Immature natural killer cell (primary cell): ENCODE results near the gene SLC35G6. TPM values are rescaled to one million over a fixed set of nuclear protein-coding genes. Genes with fewer than 3 reads are reported as not detected.
A peak's percentile ranks its signal among the peaks of the same experiment; 100 is the strongest.

Experiments
- DNase-seq, 3 donors: peaks; one replicate each; pipeline ENCODE4 v3.0.0; 2022; ENCODE audit warnings: mixed read lengths in 1 of 3
- H3K27ac Mint-ChIP-seq, 6 donors: one replicate each; pipeline ENCODE4 v1.8.0; 2020; ENCODE audit warnings: mixed read lengths in 6 of 6, mild to moderate bottlenecking in 5 of 6, inconsistent platforms in 4 of 6, moderate library complexity in 3 of 6
- H3K27me3 Mint-ChIP-seq, 3 donors: one replicate each; pipeline ENCODE4 v1.8.0; 2020 to 2021; ENCODE audit warnings: low read depth in 3 of 3, mild to moderate bottlenecking in 3 of 3, mixed read lengths in 3 of 3, moderate library complexity in 3 of 3, inconsistent platforms in 1 of 3
- H3K36me3 Mint-ChIP-seq, 3 donors: one replicate each; pipeline ENCODE4 v1.8.0; 2020; ENCODE audit warnings: mixed read lengths in 3 of 3, inconsistent platforms in 2 of 3, mild to moderate bottlenecking in 2 of 3
- H3K4me1 Mint-ChIP-seq, 2 donors: one replicate each; pipeline ENCODE4 v1.8.0; 2020; ENCODE audit warnings: inconsistent platforms in 2 of 2, mild to moderate bottlenecking in 2 of 2, mixed read lengths in 2 of 2, moderate library complexity in 1 of 2
- H3K4me3 Mint-ChIP-seq, 5 donors: one replicate each; pipeline ENCODE4 v1.8.0; 2020; ENCODE audit warnings: mild to moderate bottlenecking in 5 of 5, mixed read lengths in 5 of 5, inconsistent platforms in 3 of 5, moderate library complexity in 3 of 5
- H3K9me3 Mint-ChIP-seq, 6 donors: one replicate each; pipeline ENCODE4 v1.8.0; 2020; ENCODE audit warnings: mild to moderate bottlenecking in 6 of 6, mixed read lengths in 6 of 6, inconsistent platforms in 4 of 6, moderate library complexity in 3 of 6
- polyA plus RNA-seq, 3 donors: library from polyadenylated mRNA; unstranded; fragments of 300-500 nt; fragmentation: Illumina TruSeq; gene quantifications; one replicate each; pipeline ENCODE4 v1.2.3, GENCODE V29; 2021

SLC35G6 gene
- polyA plus RNA-seq, 3 donors from 2014 or later = not detected

DNA sequence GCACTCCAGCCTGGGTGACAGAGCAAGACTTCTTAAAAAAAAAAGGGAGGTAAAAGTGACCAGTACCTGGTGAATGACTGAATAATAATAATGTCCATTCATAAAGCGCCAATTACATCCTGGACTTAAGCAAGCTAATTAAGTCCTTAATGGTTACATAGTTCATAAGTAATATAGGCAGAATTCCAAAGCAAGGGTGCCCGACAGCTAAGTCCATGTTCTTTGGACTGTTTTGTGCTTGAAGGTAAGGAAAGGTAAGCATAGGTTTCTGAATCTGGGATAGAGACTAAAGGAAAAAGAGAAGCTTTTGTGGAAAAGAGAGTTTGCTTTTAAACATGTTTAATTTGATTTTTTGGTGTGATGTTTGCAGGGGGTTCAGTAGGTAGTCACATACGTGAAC lies 12.7 kb downstream of the SLC35G6 start:
- Mint-ChIP-seq H3K27me3 (peaks cover 0 to 14% (median 3%) of the 10 kb centered on the region in 3 donors), H3K4me3 (no peak overlapping the region), H3K36me3 (peaks cover 5 to 28% (median 16%) of the 10 kb centered on the region in 3 donors), H3K4me1 (peaks cover 41 to 58% of the 10 kb centered on the region in 2 donors), H3K27ac (peak overlapping the region in 1 of 6 donors; percentile 13), H3K9me3 (no peaks in the 10 kb centered on the region)
- no peak for DNase-seq

DNA sequence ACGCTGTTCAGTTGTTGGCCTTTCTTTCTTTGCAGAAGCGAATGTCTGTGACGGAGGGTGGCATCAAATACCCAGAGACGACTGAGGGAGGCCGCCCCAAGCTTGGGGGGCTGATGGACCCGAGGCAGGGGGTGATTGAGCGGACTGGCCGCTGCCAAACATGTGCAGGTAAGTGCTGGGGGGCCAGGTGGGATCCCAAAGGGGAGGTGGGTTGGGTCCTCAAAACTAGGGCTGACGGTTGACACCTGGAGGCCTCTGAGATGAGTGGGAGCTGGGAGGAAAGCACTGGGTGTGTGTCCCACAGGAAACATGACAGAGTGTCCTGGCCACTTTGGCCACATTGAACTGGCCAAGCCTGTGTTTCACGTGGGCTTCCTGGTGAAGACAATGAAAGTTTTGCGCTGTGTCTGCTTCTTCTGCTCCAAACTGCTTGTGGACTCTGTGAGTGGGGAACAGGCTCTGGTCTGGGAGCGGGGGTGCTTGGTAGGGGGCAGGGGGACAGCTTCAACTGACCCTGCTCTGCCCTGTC lies 14.7 kb downstream of the SLC35G6 start:
- Mint-ChIP-seq H3K4me1 (peaks cover 27 to 37% of the 10 kb centered on the region in 2 donors), H3K9me3 (no peaks in the 10 kb centered on the region), H3K27me3 (peaks cover under 1 to 14% (median 11%) of the 10 kb centered on the region in 3 donors), H3K4me3 (no peak overlapping the region), H3K27ac (peak overlapping the region in 1 of 6 donors; percentile 32), H3K36me3 (peaks cover 16 to 37% (median 28%) of the 10 kb centered on the region in 3 donors)
- no peak for DNase-seq

DNA sequence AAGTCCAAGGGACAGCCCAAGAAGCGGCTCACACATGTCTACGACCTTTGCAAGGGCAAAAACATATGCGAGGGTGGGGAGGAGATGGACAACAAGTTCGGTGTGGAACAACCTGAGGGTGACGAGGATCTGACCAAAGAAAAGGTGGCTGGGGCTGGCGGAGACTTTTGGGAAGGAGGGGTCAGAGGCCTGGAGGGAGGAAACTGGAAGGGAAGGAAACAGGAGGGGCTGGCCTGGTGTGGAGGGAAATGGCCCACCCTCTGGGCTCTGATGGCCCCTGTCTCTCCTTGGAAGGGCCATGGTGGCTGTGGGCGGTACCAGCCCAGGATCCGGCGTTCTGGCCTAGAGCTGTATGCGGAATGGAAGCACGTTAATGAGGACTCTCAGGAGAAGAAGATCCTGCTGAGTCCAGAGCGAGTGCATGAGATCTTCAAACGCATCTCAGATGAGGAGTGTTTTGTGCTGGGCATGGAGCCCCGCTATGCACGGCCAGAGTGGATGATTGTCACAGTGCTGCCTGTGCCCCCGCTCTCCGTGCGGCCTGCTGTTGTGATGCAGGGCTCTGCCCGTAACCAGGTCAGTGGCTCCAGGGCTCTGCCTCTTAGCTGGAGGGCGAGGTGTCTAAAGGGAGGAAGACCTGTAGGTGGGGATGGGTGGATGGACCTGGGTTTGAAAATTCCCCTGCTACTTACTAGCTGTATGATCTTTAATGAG lies 15.4 kb downstream of the SLC35G6 start:
- H3K27me3 Mint-ChIP-seq = peaks cover 5 to 20% (median 11%) of the 10 kb centered on the region in 3 donors
- H3K27ac Mint-ChIP-seq = peak overlapping the region in 2 of 6 donors; percentile 24 to 50
- DNase-seq = no peak
- H3K9me3 Mint-ChIP-seq = no peaks in the 10 kb centered on the region
- H3K4me1 Mint-ChIP-seq = peaks cover 24 to 33% of the 10 kb centered on the region in 2 donors
- H3K4me3 Mint-ChIP-seq = peak overlapping the region in 1 of 5 donors; percentile 30
- peaks cover 22 to 43% (median 34%) of the 10 kb centered on the region in 3 donors for H3K36me3 Mint-ChIP-seq

DNA sequence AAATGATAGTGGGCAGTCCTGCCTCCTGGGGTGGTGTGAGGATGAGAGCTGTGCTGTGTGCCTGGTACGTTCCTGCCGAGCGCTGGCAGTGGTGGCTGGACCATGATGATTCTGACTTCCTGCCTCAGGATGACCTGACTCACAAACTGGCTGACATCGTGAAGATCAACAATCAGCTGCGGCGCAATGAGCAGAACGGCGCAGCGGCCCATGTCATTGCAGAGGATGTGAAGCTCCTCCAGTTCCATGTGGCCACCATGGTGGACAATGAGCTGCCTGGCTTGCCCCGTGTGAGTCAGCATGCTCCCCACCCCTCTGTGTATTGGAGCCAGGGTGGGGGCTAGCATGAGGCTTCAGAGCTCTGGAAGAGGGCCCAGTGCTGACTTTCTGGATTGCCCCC lies 16.0 kb downstream of the SLC35G6 start:
- H3K27me3 Mint-ChIP-seq = peaks cover 6 to 20% (median 11%) of the 10 kb centered on the region in 3 donors
- H3K36me3 Mint-ChIP-seq = peaks cover 24 to 46% (median 36%) of the 10 kb centered on the region in 3 donors
- H3K4me3 Mint-ChIP-seq = peak overlapping the region in 1 of 5 donors; percentile 30
- peaks cover 20 to 27% of the 10 kb centered on the region in 2 donors for H3K4me1 Mint-ChIP-seq
- no peak for DNase-seq
- H3K27ac Mint-ChIP-seq = no peak overlapping the region
- H3K9me3 Mint-ChIP-seq = no peaks in the 10 kb centered on the region

DNA sequence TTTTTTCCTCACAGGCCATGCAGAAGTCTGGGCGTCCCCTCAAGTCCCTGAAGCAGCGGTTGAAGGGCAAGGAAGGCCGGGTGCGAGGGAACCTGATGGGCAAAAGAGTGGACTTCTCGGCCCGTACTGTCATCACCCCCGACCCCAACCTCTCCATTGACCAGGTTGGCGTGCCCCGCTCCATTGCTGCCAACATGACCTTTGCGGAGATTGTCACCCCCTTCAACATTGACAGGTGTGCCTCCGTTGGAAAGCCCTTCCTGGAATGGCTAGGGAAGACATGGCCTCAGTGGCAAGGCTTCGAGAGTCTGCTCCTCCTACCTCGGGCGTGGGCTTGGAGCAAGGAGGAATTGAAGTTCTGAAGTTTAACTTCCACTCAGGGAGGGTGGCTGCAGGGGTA lies 16.4 kb downstream of the SLC35G6 start:
- Mint-ChIP-seq H3K36me3 (peaks cover 24 to 50% (median 36%) of the 10 kb centered on the region in 3 donors), H3K9me3 (no peaks in the 10 kb centered on the region), H3K4me1 (peaks cover 18 to 25% of the 10 kb centered on the region in 2 donors), H3K4me3 (no peak overlapping the region), H3K27me3 (peaks cover 6 to 22% (median 11%) of the 10 kb centered on the region in 3 donors), H3K27ac (no peak overlapping the region)
- no peak for DNase-seq

DNA sequence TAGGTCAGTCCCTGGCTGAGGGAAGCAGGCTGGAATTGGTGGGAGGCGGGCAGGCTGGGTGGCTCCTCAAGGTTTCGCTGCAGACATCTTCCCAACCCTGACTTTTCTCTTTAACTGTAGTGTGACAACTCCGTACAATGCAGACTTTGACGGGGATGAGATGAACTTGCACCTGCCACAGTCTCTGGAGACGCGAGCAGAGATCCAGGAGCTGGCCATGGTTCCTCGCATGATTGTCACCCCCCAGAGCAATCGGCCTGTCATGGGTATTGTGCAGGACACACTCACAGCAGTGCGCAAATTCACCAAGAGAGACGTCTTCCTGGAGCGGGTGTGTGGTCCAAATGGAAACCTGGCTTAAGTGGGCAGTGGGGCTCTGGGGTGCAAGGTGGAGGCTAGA lies 17.9 kb downstream of the SLC35G6 start:
- Mint-ChIP-seq H3K4me3 (peak overlapping the region in 1 of 5 donors; percentile 50), H3K27me3 (peaks cover 8 to 19% (median 11%) of the 10 kb centered on the region in 3 donors), H3K9me3 (no peaks in the 10 kb centered on the region), H3K27ac (peak overlapping the region in 1 of 6 donors; percentile 86), H3K36me3 (peaks cover 32 to 55% (median 42%) of the 10 kb centered on the region in 3 donors), H3K4me1 (peaks cover 4 to 10% of the 10 kb centered on the region in 2 donors)
- no peak for DNase-seq

DNA sequence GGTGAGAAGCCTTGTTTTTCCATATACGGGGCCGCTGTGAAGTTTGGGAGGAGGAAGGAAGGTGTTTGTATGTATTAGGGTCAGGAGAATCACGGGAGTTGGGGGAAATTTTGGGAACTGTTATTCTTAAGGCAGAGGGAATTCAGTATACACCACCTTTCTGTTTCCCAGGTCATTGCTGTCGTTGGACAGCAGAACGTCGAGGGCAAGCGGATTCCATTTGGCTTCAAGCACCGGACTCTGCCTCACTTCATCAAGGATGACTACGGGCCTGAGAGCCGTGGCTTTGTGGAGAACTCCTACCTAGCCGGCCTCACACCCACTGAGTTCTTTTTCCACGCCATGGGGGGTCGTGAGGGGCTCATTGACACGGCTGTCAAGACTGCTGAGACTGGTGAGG lies 20.5 kb downstream of the SLC35G6 start:
- H3K27ac Mint-ChIP-seq = no peak overlapping the region

DNA sequence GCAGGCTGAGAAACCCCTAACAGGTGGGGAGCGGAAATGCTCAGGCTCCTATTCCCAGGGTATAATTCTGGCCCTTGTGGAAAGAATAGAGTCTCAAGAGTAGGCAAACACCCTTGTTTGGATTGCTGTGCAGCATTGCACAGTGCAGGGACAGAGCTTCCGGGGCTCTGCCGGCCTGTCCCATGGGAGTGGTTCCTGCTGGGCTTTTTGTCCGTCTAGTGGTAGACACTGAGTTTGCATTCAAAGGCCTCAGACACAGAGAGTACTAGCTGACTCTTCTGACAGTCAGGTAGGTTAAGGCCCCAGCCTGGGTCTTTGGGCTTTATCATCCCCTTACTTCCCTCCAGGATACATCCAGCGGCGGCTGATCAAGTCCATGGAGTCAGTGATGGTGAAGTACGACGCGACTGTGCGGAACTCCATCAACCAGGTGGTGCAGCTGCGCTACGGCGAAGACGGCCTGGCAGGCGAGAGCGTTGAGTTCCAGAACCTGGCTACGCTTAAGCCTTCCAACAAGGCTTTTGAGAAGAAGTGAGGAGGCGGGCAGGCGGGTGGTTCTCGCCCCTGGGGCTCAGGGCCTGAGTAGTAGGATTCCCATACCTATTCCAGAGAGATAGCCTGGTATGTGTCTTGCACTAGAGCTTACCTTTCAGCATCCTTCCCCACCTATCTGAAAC lies 21.1 kb downstream of the SLC35G6 start:
- Mint-ChIP-seq H3K27ac (no peak overlapping the region), H3K4me3 (no peak overlapping the region), H3K4me1 (peaks cover 0 to 2% of the 10 kb centered on the region in 2 donors), H3K9me3 (no peaks in the 10 kb centered on the region), H3K36me3 (peaks cover 32 to 52% (median 35%) of the 10 kb centered on the region in 3 donors), H3K27me3 (peaks cover 12 to 14% (median 12%) of the 10 kb centered on the region in 3 donors)
- DNase-seq = no peak

More for the DNA sequence above, 20.5 kb downstream of the SLC35G6 start:
- no peak for DNase-seq
- H3K9me3 Mint-ChIP-seq = no peaks in the 10 kb centered on the region
- H3K4me1 Mint-ChIP-seq = peaks cover 0 to 2% of the 10 kb centered on the region in 2 donors
- H3K36me3 Mint-ChIP-seq = peaks cover 32 to 58% (median 40%) of the 10 kb centered on the region in 3 donors
- H3K4me3 Mint-ChIP-seq = no peak overlapping the region
- peaks cover 9 to 16% (median 11%) of the 10 kb centered on the region in 3 donors for H3K27me3 Mint-ChIP-seq

DNA sequence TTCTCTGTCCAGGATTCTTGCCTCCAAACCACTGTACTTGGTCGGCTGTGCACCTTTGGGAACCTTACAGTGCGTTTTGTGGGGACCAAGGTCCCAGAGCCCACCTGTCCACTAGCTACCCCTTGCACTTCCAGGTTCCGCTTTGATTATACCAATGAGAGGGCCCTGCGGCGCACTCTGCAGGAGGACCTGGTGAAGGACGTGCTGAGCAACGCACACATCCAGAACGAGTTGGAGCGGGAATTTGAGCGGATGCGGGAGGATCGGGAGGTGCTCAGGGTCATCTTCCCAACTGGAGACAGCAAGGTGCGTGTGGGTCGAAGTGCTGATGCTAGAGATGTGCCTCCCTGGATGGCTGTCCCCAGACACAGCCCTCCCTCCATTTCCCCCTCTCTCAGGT lies 21.7 kb downstream of the SLC35G6 start:
- Mint-ChIP-seq H3K36me3 (peaks cover 32 to 53% (median 36%) of the 10 kb centered on the region in 3 donors), H3K9me3 (no peaks in the 10 kb centered on the region), H3K27me3 (peaks cover 9 to 14% (median 12%) of the 10 kb centered on the region in 3 donors), H3K4me3 (no peak overlapping the region), H3K4me1 (peaks cover 0 to 2% of the 10 kb centered on the region in 2 donors), H3K27ac (no peak overlapping the region)
- DNase-seq = no peak

DNA sequence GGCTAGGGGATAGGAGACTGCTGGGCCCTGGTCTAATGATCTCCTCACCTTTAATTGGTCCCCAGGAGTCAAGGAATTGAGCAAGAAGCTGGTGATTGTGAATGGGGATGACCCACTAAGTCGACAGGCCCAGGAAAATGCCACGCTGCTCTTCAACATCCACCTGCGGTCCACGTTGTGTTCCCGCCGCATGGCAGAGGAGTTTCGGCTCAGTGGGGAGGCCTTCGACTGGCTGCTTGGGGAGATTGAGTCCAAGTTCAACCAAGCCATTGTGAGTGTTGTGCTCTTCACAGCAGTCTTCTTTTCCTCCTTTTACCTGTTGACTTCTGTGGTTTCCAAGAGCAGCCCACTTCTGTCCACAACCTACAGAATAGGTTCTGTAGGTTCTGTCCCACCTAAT lies 22.3 kb downstream of the SLC35G6 start:
- no peak overlapping the region for H3K4me3 Mint-ChIP-seq
- H3K4me1 Mint-ChIP-seq = peaks cover 0 to 2% of the 10 kb centered on the region in 2 donors
- no peak for DNase-seq
- peaks cover 9 to 14% (median 12%) of the 10 kb centered on the region in 3 donors for H3K27me3 Mint-ChIP-seq
- peak overlapping the region in 2 of 6 donors; percentile 29 to 32 for H3K27ac Mint-ChIP-seq
- H3K36me3 Mint-ChIP-seq = peaks cover 32 to 58% (median 37%) of the 10 kb centered on the region in 3 donors
- no peaks in the 10 kb centered on the region for H3K9me3 Mint-ChIP-seq

DNA sequence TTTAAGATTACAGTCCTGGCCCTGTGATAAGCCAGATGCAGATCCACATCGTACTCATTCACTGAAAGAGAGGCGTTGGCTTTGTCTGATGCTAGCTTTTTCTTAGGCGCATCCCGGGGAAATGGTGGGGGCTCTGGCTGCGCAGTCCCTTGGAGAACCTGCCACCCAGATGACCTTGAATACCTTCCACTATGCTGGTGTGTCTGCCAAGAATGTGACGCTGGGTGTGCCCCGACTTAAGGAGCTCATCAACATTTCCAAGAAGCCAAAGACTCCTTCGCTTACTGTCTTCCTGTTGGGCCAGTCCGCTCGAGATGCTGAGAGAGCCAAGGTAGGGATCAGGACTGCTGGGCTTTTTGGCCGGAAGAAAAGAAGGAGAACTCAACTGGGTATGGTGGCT lies 26.9 kb downstream of the SLC35G6 start:
- Mint-ChIP-seq H3K27me3 (peaks cover 8 to 15% (median 14%) of the 10 kb centered on the region in 3 donors), H3K9me3 (no peaks in the 10 kb centered on the region), H3K36me3 (peaks cover 30 to 54% (median 31%) of the 10 kb centered on the region in 3 donors), H3K27ac (no peak overlapping the region), H3K4me3 (no peak overlapping the region), H3K4me1 (no peaks in the 10 kb centered on the region)
- DNase-seq = no peak

DNA sequence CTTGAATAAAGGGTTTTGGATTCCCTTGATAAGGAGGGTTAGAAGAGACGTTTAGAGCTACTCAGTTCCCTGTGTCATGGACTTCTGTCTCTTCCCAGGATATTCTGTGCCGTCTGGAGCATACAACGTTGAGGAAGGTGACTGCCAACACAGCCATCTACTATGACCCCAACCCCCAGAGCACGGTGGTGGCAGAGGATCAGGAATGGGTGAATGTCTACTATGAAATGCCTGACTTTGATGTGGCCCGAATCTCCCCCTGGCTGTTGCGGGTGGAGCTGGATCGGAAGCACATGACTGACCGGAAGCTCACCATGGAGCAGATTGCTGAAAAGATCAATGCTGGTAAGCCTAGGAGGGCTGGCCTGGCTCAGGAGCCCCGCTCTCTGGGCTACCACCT lies 27.6 kb downstream of the SLC35G6 start:
- no peaks in the 10 kb centered on the region for H3K9me3 Mint-ChIP-seq
- no peak for DNase-seq

DNA sequence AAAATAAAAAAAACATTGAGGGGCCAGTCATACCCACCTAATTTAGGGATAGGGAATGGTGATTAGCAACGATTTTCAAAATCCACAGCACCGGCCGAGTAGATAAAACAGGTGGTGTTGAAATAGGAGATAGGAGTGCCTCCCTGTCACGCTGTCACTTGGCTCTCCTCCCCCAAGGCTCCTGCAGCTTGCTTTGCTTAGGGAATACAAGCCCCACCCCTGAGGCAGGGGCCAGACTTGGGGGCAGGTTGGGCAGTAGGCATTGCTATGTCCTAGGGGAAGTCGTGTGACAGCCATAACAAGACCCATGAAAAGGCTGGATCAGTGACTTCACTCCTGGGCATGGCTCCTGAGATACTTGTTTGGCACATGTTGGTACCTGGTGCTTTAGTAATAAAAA lies 28.7 kb downstream of the SLC35G6 start:
- no peak overlapping the region for H3K27ac Mint-ChIP-seq
- DNase-seq = no peak
- H3K9me3 Mint-ChIP-seq = no peaks in the 10 kb centered on the region
- H3K4me3 Mint-ChIP-seq = no peak overlapping the region
- H3K4me1 Mint-ChIP-seq = no peaks in the 10 kb centered on the region
- peaks cover 22 to 54% (median 24%) of the 10 kb centered on the region in 3 donors for H3K36me3 Mint-ChIP-seq
- peaks cover 8 to 14% (median 14%) of the 10 kb centered on the region in 3 donors for H3K27me3 Mint-ChIP-seq

More for the DNA sequence above, 27.6 kb downstream of the SLC35G6 start:
- Mint-ChIP-seq H3K27me3 (peaks cover 8 to 14% (median 14%) of the 10 kb centered on the region in 3 donors), H3K4me3 (no peak overlapping the region), H3K36me3 (peaks cover 25 to 55% (median 27%) of the 10 kb centered on the region in 3 donors), H3K27ac (peak overlapping the region in 1 of 6 donors; percentile 16), H3K4me1 (no peaks in the 10 kb centered on the region)
